Neural progenitor cell (in vitro differentiated cells): ENCODE results near the gene CLTCL1. TPM values are rescaled to one million over a fixed set of nuclear protein-coding genes. Genes with fewer than 3 reads are reported as not detected.
"Not testable (repeated sequence)": the region's sequence is repeated elsewhere in the genome, so short reads cannot be mapped to it uniquely, and the experiment has no call there.

ENCODE experiments used
- DNase-seq: peaks from one replicate; pipeline ENCODE4 v3.0.0-alpha.2; 2016; ENCODE audit warnings: low spot score
- H2AFZ ChIP-seq: fragments of 200-600 bp; sonication (generic); replicated peaks from 2 replicates; pipeline ENCODE4 v1.6.1; 2016; ENCODE audit warnings: antibody characterized with exemption
- H3F3A ChIP-seq: fragments of 200-600 bp; sonication (generic); 2 replicates; pipeline ENCODE4 v1.6.1; 2016; ENCODE audit warnings: antibody characterized with exemption, low read depth
- H3K27ac ChIP-seq: fragments of 200-600 bp; sonication (generic); 2 replicates; pipeline ENCODE4 v1.5.1; 2016; ENCODE audit warnings: mild to moderate bottlenecking
- H3K27me3 ChIP-seq: fragments of 200-600 bp; sonication (generic); 2 replicates; pipeline ENCODE4 v1.6.1; 2016; ENCODE audit warnings: mild to moderate bottlenecking, moderate library complexity
- H3K36me3 ChIP-seq: fragments of 200-600 bp; sonication (generic); 2 replicates; pipeline ENCODE4 v1.5.1; 2016
- H3K4me1 ChIP-seq: fragments of 200-600 bp; sonication (generic); 2 replicates; pipeline ENCODE4 v1.6.1; 2016; ENCODE audit warnings: mixed run types
- H3K4me2 ChIP-seq: fragments of 200-600 bp; sonication (generic); 2 replicates; pipeline ENCODE4 v1.6.1; 2016
- H3K4me3 ChIP-seq: fragments of 200-600 bp; sonication (generic); 2 replicates; pipeline ENCODE4 v1.5.1; 2016
- H3K79me2 ChIP-seq: fragments of 200-600 bp; sonication (generic); 2 replicates; pipeline ENCODE4 v1.6.1; 2016; ENCODE audit warnings: low read depth
- H3K9ac ChIP-seq: fragments of 200-600 bp; sonication (generic); 2 replicates; pipeline ENCODE4 v1.6.1; 2016
- H3K9me3 ChIP-seq: fragments of 200-600 bp; sonication (generic); 2 replicates; pipeline ENCODE4 v1.5.1; 2016; ENCODE audit warnings: low read depth
- H4K20me1 ChIP-seq: fragments of 200-600 bp; sonication (generic); 2 replicates; pipeline ENCODE4 v1.6.1; 2016; ENCODE audit warnings: low read depth
- H3K27ac Mint-ChIP-seq: 3 replicates; pipeline ENCODE4 v1.8.0; 2021; ENCODE audit warnings: mixed read lengths
- H3K27me3 Mint-ChIP-seq: 2 replicates; pipeline ENCODE4 v1.8.0; 2022; ENCODE audit warnings: low read depth, mild to moderate bottlenecking, inconsistent platforms, moderate library complexity, mixed read lengths; ENCODE audit not compliant: insufficient read depth
- H3K36me3 Mint-ChIP-seq: 3 replicates; pipeline ENCODE4 v1.8.0; 2021; ENCODE audit warnings: mixed read lengths
- H3K4me1 Mint-ChIP-seq: 3 replicates; pipeline ENCODE4 v1.8.0; 2021; ENCODE audit warnings: mixed read lengths
- H3K4me3 Mint-ChIP-seq: 3 replicates; pipeline ENCODE4 v1.8.0; 2021; ENCODE audit warnings: mild to moderate bottlenecking, moderate library complexity, mixed read lengths
- H3K9me3 Mint-ChIP-seq: 3 replicates; pipeline ENCODE4 v1.8.0; 2020; ENCODE audit warnings: mixed read lengths
- CTCF ChIP-seq: fragments of 200-600 bp; sonication (generic); IDR thresholded peaks from 2 replicates; pipeline ENCODE4 v1.5.1; 2017; ENCODE audit warnings: antibody characterized with exemption, mild to moderate bottlenecking
- EZH2 ChIP-seq: fragments of 200-600 bp; sonication (generic); IDR thresholded peaks from 2 replicates; pipeline ENCODE4 v1.6.1; 2017; ENCODE audit warnings: antibody characterized with exemption, mild to moderate bottlenecking, moderate library complexity
- EZH2phosphoT487 ChIP-seq: fragments of 200-600 bp; sonication (generic); IDR thresholded peaks from 2 replicates; pipeline ENCODE4 v1.6.1; 2017; ENCODE audit warnings: antibody characterized with exemption
- total RNA-seq: library from RNA; depleted of rRNA; stranded (reverse); fragments of >200 nt; gene quantifications from 2 replicates; pipeline ENCODE4 v1.2.3, GENCODE V29; 2015; ENCODE audit warnings: low replicate concordance

The CLTCL1 gene
- total RNA-seq, 1 donor from 2014 or later: 13.7 TPM

GRCh38 chr22:19331975-19332374 lies 40.5 kb upstream of the CLTCL1 start:
- Mint-ChIP-seq H3K4me3 (no peak overlapping the region), H3K27me3 (peaks cover 5% of the 10 kb centered on the region), H3K4me1 (no peaks in the 10 kb centered on the region), H3K27ac (no peak overlapping the region), H3K36me3 (peaks cover 71% of the 10 kb centered on the region), H3K9me3 (peaks cover 54% of the 10 kb centered on the region)
- Histone ChIP-seq H2AFZ (no peak overlapping the region), H3K79me2 (no peaks in the 10 kb centered on the region), H3K4me1 (no peaks in the 10 kb centered on the region), H3F3A (no peaks in the 10 kb centered on the region), H3K4me2 (no peak overlapping the region), H3K9ac (no peak overlapping the region), H4K20me1 (no peaks in the 10 kb centered on the region), H3K36me3 (peaks cover 8% of the 10 kb centered on the region), H3K9me3 (no peaks in the 10 kb centered on the region), H3K4me3 (no peak overlapping the region), H3K27ac (no peak overlapping the region), H3K27me3 (no peaks in the 10 kb centered on the region)
- no peak for DNase-seq
- TF ChIP-seq EZH2phosphoT487: no peak
- TF ChIP-seq CTCF: no peak
- no peak for TF ChIP-seq EZH2

GRCh38 chr22:19331474-19331873 lies 40.0 kb upstream of the CLTCL1 start:
- Histone ChIP-seq H3K4me3 (no peak overlapping the region), H3F3A (no peaks in the 10 kb centered on the region), H3K36me3 (peaks cover 8% of the 10 kb centered on the region), H3K27me3 (no peaks in the 10 kb centered on the region), H3K27ac (no peak overlapping the region), H2AFZ (no peak overlapping the region), H3K4me2 (no peak overlapping the region), H3K9me3 (no peaks in the 10 kb centered on the region), H3K79me2 (no peaks in the 10 kb centered on the region), H3K4me1 (no peaks in the 10 kb centered on the region), H3K9ac (no peak overlapping the region), H4K20me1 (no peaks in the 10 kb centered on the region)
- H3K27me3 Mint-ChIP-seq: peaks cover 5% of the 10 kb centered on the region
- DNase-seq: no peak
- TF ChIP-seq EZH2 (no peak), CTCF (no peak), EZH2phosphoT487 (no peak)
- no peaks in the 10 kb centered on the region for H3K4me1 Mint-ChIP-seq
- H3K9me3 Mint-ChIP-seq: peaks cover 49% of the 10 kb centered on the region
- no peak overlapping the region for H3K4me3 Mint-ChIP-seq
- H3K36me3 Mint-ChIP-seq: peaks cover 66% of the 10 kb centered on the region
- no peak overlapping the region for H3K27ac Mint-ChIP-seq

- TF ChIP-seq CTCF (no peak), EZH2 (no peak), EZH2phosphoT487 (no peak)
- Mint-ChIP-seq H3K4me3 (no peak overlapping the region), H3K27ac (no peak overlapping the region), H3K27me3 (peaks cover 3% of the 10 kb centered on the region), H3K9me3 (peaks cover 44% of the 10 kb centered on the region), H3K4me1 (no peaks in the 10 kb centered on the region), H3K36me3 (peaks cover 65% of the 10 kb centered on the region)
- no peaks in the 10 kb centered on the region for H4K20me1 ChIP-seq
- H3K79me2 ChIP-seq: no peaks in the 10 kb centered on the region
- no peak overlapping the region for H3K9ac ChIP-seq
- H3K9me3 ChIP-seq: no peaks in the 10 kb centered on the region
- no peak for DNase-seq
- no peaks in the 10 kb centered on the region for H3K4me1 ChIP-seq
- no peaks in the 10 kb centered on the region for H3K27me3 ChIP-seq
- no peak overlapping the region for H3K4me2 ChIP-seq
- no peaks in the 10 kb centered on the region for H3F3A ChIP-seq
- H3K4me3 ChIP-seq: no peak overlapping the region
- no peak overlapping the region for H3K27ac ChIP-seq
- no peak overlapping the region for H2AFZ ChIP-seq
- peaks cover 8% of the 10 kb centered on the region for H3K36me3 ChIP-seq
These were observed 39.4 kb upstream of the CLTCL1 start for GRCh38 chr22:19330865-19331418.

- H3K36me3 ChIP-seq, H3K27ac Mint-ChIP-seq, H3K4me3 Mint-ChIP-seq, H3K4me3 ChIP-seq, H3K4me1 Mint-ChIP-seq, DNase-seq, H3K4me2 ChIP-seq, H2AFZ ChIP-seq, H3K4me1 ChIP-seq, H3K9ac ChIP-seq, H3K27me3 ChIP-seq, H3K9me3 ChIP-seq, H3F3A ChIP-seq, H3K27ac ChIP-seq, H4K20me1 ChIP-seq, H3K79me2 ChIP-seq, H3K27me3 Mint-ChIP-seq: not testable (repeated sequence)
- peaks cover 37% of the 10 kb centered on the region for H3K9me3 Mint-ChIP-seq
- H3K36me3 Mint-ChIP-seq: peaks cover 58% of the 10 kb centered on the region
These were observed 38.7 kb upstream of the CLTCL1 start for GRCh38 chr22:19330205-19330604.
